Activated CD8-positive, alpha-beta memory T cell treated with anti-CD3 and anti-CD28 coated beads for 1 hour (primary cell): ENCODE results near the gene GLRX3.
"Not testable (repeated sequence)": the region's sequence is repeated elsewhere in the genome, so short reads cannot be mapped to it uniquely, and the experiment has no call there.

Experiments used
- DNase-seq, 2 donors: peaks; one replicate each; pipeline ENCODE4 v3.0.0-alpha.2; 2020; ENCODE audit warnings: low read depth in 1 of 2; ENCODE audit errors: extremely low read depth in 1 of 2

GLRX3 gene

GRCh38 chr10:130136226-130137089 is at the start of gene GLRX3:
Gene GLRX3 (plus strand): TSS chr10:130136391. CDS start chr10:130136421, 30 bp downstream.
- peak; percentile 63 to 87 for DNase-seq

- DNase-seq: not testable (repeated sequence)
Observed at GRCh38 chr10:130090565-130090964, 45.6 kb upstream of the GLRX3 start.

- DNase-seq: no peak
Observed at GRCh38 chr10:130099344-130099743, 36.8 kb upstream of the GLRX3 start.

GRCh38 chr10:130105724-130106123 is 30.5 kb upstream of the GLRX3 start:
- no peak for DNase-seq

- not testable (repeated sequence) for DNase-seq
Observed at GRCh38 chr10:130108146-130108545, 28.0 kb upstream of the GLRX3 start.

- no peak for DNase-seq
Observed at GRCh38 chr10:130108934-130109604, 27.1 kb upstream of the GLRX3 start.

- DNase-seq: peak; percentile 36 to 41
Observed at GRCh38 chr10:130109796-130110245, 26.4 kb upstream of the GLRX3 start.

- peak; percentile 91 to 98 for DNase-seq
Observed at GRCh38 chr10:130110246-130111112, 25.7 kb upstream of the GLRX3 start, which contains the start of gene C10orf143. Gene C10orf143 (minus strand): TSS chr10:130110830. CDS start chr10:130110772, 58 bp downstream.

- peak; percentile 86 to 88 for DNase-seq
Observed at GRCh38 chr10:130111113-130111851, 24.9 kb upstream of the GLRX3 start.

- no peak for DNase-seq
Observed at GRCh38 chr10:130111852-130112180, 24.4 kb upstream of the GLRX3 start.

- no peak for DNase-seq
Observed at GRCh38 chr10:130112821-130113220, 23.4 kb upstream of the GLRX3 start.

- DNase-seq: not testable (repeated sequence)
Observed at GRCh38 chr10:130116942-130117341, 19.2 kb upstream of the GLRX3 start.

GRCh38 chr10:130117535-130117934 is 18.7 kb upstream of the GLRX3 start:
- not testable (repeated sequence) for DNase-seq

GRCh38 chr10:130121486-130122079 is 14.6 kb upstream of the GLRX3 start:
- no peak for DNase-seq

- DNase-seq: no peak
Observed at GRCh38 chr10:130127364-130128061, 8.7 kb upstream of the GLRX3 start.

- DNase-seq: no peak
Observed at GRCh38 chr10:130128062-130128781, 8.0 kb upstream of the GLRX3 start.

GRCh38 chr10:130128922-130129321 is 7.3 kb upstream of the GLRX3 start:
- no peak for DNase-seq

- DNase-seq: no peak
Observed at GRCh38 chr10:130135676-130136225, 440 bp upstream of the GLRX3 start.
